ENCODE results near the gene ARFRP1.

DNA sequence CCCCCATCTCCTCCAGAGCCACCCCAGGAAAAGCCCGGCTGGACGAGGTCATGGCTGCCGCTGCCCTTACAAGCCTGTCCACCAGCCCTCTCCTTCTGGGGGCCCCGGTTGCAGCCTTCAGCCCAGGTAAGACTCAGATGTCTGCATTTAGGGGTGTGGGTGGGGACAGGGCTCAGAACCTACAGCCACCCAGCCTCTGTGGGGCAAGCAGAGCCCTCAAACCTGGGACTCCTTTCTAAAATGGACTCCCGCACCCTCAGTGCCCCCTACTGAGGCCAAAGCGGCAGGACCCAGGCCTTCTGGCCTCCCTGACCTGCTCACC lies 33.5 kb upstream of the ARFRP1 start:
- TF ChIP-seq, protein P1, sequence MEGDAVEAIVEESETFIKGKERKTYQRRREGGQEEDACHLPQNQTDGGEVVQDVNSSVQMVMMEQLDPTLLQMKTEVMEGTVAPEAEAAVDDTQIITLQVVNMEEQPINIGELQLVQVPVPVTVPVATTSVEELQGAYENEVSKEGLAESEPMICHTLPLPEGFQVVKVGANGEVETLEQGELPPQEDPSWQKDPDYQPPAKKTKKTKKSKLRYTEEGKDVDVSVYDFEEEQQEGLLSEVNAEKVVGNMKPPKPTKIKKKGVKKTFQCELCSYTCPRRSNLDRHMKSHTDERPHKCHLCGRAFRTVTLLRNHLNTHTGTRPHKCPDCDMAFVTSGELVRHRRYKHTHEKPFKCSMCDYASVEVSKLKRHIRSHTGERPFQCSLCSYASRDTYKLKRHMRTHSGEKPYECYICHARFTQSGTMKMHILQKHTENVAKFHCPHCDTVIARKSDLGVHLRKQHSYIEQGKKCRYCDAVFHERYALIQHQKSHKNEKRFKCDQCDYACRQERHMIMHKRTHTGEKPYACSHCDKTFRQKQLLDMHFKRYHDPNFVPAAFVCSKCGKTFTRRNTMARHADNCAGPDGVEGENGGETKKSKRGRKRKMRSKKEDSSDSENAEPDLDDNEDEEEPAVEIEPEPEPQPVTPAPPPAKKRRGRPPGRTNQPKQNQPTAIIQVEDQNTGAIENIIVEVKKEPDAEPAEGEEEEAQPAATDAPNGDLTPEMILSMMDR (IDR thresholded peaks at IDR 0.05; ENCODE audit: insufficient read depth, low read length): no peak
- TF ChIP-seq, protein P2, sequence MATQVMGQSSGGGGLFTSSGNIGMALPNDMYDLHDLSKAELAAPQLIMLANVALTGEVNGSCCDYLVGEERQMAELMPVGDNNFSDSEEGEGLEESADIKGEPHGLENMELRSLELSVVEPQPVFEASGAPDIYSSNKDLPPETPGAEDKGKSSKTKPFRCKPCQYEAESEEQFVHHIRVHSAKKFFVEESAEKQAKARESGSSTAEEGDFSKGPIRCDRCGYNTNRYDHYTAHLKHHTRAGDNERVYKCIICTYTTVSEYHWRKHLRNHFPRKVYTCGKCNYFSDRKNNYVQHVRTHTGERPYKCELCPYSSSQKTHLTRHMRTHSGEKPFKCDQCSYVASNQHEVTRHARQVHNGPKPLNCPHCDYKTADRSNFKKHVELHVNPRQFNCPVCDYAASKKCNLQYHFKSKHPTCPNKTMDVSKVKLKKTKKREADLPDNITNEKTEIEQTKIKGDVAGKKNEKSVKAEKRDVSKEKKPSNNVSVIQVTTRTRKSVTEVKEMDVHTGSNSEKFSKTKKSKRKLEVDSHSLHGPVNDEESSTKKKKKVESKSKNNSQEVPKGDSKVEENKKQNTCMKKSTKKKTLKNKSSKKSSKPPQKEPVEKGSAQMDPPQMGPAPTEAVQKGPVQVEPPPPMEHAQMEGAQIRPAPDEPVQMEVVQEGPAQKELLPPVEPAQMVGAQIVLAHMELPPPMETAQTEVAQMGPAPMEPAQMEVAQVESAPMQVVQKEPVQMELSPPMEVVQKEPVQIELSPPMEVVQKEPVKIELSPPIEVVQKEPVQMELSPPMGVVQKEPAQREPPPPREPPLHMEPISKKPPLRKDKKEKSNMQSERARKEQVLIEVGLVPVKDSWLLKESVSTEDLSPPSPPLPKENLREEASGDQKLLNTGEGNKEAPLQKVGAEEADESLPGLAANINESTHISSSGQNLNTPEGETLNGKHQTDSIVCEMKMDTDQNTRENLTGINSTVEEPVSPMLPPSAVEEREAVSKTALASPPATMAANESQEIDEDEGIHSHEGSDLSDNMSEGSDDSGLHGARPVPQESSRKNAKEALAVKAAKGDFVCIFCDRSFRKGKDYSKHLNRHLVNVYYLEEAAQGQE (IDR thresholded peaks at IDR 0.05; ENCODE audit: insufficient replicate concordance, low read depth): no peak
- no peak for TF ChIP-seq POLR2AphosphoS5 (IDR thresholded peaks at IDR 0.05; ENCODE audit: low read depth)

Measured in HL-60 (cell line).